HEK293 (cell line): ENCODE measurements around the gene QPCT.
"Not testable (repeated sequence)": the region's sequence is repeated elsewhere in the genome, so short reads cannot be mapped to it uniquely, and the experiment has no call there.

Experiments used
- ZBTB26 ChIP-seq: fragments of 450-650 bp; formaldehyde crosslinking; optimal IDR thresholded peaks from 2 replicates; pipeline ENCODE3; 2016; ENCODE audit warnings: missing biosample characterization, mild to moderate bottlenecking, missing genetic modification characterization
- ZNF600 ChIP-seq: fragments of 450-650 bp; formaldehyde crosslinking; IDR thresholded peaks from 2 replicates; pipeline ENCODE4 v1.5.1; 2016; ENCODE audit warnings: missing biosample characterization, missing genetic modification characterization
- ZNF785 ChIP-seq: fragments of 450-650 bp; formaldehyde crosslinking; IDR thresholded peaks from 2 replicates; pipeline ENCODE4 v1.5.1; 2016; ENCODE audit warnings: missing biosample characterization, missing genetic modification characterization

- TF ChIP-seq ZBTB26, ZNF785, ZNF600 (tag by site-specific recombination): not testable (repeated sequence)
Measured at GRCh38 chr2:37384261-37384660, 39.8 kb downstream of the QPCT start.
